HG02840 (cell line): ENCODE data around the gene KIAA1217.
"Not testable (repeated sequence)": the region's sequence is repeated elsewhere in the genome, so short reads cannot be mapped to it uniquely, and the experiment has no call there.

Source experiments
- ATAC-seq: cut with Tn5 transposase; IDR thresholded peaks from one replicate; pipeline ENCODE4 v1.9.1; 2021; ENCODE audit warnings: mild to moderate bottlenecking, moderate library complexity, moderate number of reproducible peaks; ENCODE audit not compliant: unreplicated experiment, low FRiP score

Gene KIAA1217

DNA sequence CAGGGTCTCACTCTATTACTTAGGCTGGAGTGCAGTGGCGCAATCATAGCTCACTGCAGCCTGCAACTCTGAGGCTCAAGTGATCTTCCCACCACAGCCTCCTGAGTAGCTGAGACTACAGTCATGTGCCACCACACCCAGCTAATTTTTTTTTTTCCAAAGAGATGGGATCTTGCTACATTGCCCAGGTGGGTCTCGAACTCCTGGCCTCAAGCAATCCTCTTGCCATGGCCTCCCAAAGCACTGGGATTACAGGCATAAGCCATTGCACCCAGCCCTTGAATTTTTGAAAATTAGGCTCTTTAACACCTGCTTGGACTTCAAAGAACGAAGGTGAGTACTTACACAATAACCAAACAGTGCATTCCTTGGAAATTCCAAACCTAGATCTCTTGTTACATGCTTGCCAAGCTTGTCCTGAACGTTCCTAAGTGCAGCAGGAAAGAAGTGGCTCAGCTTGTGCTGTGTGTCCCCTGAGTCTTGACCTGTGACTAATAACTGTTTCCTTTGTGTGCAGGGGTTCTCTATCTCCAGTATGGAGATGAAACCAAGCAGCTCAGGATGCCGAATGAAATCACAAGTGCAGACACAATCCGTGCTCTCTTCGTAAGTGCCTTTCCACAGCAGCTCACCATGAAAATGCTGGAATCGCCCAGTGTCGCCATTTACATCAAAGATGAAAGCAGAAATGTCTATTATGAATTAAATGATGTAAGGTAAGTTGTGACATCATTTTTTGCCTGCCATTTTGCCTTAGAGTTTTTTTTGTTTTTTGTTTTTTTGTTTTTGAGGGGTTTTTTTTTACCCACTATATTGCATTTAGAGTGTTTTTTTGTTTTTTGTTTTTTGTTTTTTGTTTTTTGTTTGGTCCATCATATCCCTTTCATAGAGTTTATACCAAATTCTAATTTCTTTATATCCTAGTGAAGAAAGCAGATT lies 223.8 kb downstream of the KIAA1217 start:
- ATAC-seq = no peak

- ATAC-seq = no peak
Observed at GRCh38 chr10:24433705-24434104, 224.8 kb downstream of the KIAA1217 start.

- no peak for ATAC-seq
Observed at GRCh38 chr10:24434961-24435360, 226.0 kb downstream of the KIAA1217 start.

DNA sequence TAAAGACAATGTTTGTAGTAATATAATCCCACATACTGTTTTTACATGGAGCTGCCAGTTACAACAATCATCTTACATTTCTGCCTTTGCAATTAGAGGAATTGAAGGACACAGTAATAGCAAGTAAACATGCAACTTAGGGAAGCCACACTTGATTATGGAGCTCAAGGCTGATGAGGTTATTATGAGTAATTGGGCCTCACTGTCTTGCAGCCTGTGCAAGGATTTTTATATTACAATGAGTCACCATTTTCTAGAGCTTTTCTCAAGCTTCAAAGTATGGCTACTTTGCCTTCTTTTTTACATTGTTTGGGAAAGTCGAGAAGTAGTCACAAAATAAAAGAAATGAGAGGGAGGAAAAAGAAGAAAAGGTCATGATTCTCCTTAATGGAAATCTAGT lies 226.4 kb downstream of the KIAA1217 start:
- no peak for ATAC-seq

DNA sequence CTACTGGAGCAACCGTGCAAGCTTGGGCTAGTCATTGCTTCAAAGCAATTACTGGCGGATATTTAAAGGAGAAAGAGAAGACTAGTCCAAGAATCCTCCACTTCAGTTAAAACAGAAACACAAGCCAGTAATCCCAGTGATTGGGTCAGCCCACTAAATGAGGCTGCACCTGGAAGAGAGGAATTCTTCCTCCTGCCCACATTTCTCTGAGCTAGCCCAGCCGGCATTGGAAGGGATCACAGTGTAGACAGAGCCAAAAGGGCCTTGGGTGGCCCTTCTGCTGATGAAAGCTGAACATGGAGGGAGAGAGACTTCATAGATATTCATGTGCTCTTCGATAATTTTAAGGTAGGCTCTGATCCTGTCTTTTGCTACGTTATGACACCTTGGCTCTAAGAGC lies 228.4 kb downstream of the KIAA1217 start:
- ATAC-seq = no peak

- ATAC-seq = no peak
Observed at GRCh38 chr10:24438800-24439199, 229.9 kb downstream of the KIAA1217 start.

GRCh38 chr10:24439935-24440334 lies 231.0 kb downstream of the KIAA1217 start:
- no peak for ATAC-seq

GRCh38 chr10:24440817-24441797 lies 232.2 kb downstream of the KIAA1217 start:
- no peak for ATAC-seq

- no peak for ATAC-seq
Observed at GRCh38 chr10:24442234-24442633, 233.3 kb downstream of the KIAA1217 start.

GRCh38 chr10:24442641-24443174 lies 233.8 kb downstream of the KIAA1217 start:
- ATAC-seq = not testable (repeated sequence)

- ATAC-seq = no peak
Observed at GRCh38 chr10:24444337-24444736, 235.4 kb downstream of the KIAA1217 start.

DNA sequence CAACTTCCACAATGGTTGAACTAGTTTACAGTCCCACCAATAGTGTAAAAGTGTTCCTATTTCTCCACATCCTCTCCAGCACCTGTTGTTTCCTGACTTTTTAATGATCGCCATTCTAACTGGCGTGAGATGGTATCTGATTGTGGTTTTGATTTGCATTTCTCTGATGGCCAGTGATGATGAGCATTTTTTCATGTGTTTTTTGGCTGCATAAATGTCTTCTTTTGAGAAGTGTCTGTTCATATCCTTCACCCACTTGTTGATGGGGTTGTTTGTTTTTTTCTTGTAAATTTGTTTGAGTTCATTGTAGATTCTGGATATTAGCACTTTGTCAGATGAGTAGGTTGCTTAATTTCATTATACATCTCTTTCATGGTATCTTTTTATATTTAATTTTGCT lies 237.0 kb downstream of the KIAA1217 start:
- ATAC-seq = not testable (repeated sequence)

GRCh38 chr10:24446739-24447138 lies 237.8 kb downstream of the KIAA1217 start:
- no peak for ATAC-seq

DNA sequence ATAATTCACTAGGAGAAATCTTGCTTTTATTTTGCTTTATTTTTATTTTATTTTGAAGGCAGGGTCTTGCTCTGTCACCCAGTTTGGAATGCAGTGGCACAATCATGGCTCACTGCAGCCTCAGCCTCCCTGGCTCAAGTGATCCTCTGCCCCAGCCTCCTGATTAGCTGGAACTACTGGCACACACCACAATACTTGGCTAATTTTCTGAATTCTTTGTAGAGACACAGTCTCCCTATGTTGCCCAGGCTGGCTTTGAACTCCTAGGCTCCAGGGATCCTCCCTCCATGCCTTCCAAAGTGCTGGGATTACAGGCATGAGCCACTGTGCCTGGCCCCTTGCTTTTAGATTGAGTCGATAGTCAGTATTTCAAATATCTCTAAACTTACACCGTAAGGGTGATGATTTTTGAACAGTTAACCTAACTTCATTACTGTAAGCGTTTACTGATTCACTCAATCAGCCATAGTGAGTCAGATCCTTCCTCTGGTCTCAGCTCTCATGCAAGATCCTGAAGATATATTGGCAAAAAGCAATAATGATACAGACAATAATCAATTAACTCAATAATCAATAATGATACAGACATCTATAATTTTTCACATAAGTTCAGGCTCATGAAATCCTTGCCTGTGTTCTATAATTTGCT lies 239.5 kb downstream of the KIAA1217 start:
- no peak for ATAC-seq

DNA sequence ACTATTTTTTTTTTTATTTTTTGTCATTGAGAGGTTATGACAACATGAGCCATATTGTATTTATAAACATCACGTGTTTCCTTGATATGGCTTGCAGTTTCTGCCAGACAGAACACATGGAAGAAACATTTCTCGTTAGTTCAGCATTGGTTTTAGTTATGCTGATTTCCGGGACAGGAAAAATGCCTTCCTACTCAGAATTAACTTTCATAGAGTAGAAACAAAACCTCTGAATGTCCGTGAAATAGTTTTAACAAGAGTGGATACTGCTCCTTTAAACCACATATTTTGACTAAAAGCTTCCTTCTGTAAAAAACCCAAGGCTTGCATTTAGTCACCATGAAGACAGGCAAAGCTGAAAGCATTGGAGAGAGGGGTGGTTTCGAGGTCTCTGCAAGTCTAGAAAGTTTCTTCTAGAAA lies 240.4 kb downstream of the KIAA1217 start:
- ATAC-seq = peak; percentile 91

DNA sequence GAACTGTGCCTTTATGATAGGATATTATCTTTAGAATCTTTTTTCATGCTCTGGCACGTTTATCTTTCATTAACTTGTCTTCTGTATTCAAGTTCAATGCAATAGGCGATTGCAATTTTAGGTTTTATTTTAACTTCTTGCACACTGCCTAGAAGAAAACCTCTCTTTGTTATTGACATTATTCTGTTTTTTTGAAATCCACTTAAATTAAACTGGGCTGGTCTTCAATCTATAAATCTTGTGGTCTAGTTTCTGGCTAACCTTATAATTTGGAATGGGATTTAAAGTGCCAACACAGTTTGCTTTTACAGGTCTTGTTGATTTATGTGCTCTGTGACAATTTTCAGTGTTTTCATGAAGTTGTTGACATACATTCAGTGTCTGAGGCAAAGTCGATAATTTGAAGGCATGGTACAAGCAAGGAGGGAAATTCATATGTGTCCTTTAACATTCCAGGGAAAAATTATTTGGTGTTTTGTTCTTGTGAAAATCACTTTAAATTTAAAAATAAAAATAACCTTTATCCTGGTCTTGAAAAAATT lies 240.9 kb downstream of the KIAA1217 start:
- ATAC-seq = no peak

DNA sequence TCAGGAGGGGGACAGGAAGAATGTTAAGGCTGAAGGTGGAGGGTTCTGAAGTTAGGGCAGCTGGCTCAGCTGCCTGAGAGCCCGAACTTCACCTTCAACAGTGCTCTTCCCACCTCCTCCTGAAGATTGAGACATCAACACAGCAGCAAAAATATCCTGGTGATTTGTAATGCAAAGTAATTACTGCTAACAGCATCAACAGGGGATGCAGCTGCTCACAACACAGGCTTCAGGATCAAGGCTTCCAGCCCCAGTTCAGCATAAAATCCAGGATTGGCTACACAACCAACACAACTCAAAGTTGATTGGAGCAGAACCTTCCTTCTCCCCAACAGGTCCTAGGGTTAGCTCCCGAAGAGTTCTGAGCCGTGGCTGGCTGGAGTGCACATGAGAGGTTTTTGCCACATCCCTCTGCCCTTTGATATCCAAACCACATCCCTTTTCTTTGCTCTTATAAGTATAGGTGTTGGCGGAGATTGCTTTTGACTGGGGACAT lies 242.4 kb downstream of the KIAA1217 start:
- ATAC-seq = no peak

GRCh38 chr10:24452030-24452429 lies 243.1 kb downstream of the KIAA1217 start:
- no peak for ATAC-seq

DNA sequence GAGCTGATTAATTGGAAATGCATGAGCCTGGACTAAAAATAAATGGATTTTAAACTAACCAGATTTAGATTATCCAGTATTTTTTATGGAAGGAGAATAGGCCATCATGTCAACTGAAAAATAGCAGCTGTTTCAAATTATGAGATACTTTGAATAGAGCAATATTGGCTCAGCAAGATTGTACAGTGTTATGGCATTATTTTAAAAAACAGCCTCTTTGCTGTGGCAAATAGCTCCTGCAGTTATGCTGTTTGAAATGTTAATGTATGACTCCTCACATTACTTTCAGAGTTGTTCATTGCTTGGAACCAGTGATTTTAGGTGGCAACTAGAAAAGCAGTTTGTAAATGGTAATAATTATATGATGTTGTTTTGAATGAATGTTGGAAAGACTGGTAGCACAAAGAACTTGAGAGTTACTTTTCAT lies 244.5 kb downstream of the KIAA1217 start:
- no peak for ATAC-seq

GRCh38 chr10:24453973-24454372 lies 245.0 kb downstream of the KIAA1217 start:
- no peak for ATAC-seq
